ENCODE results near the gene GAS6.

Gene GAS6

GRCh38 chr13:113901642-113902041, 37.8 kb upstream of the GAS6 start (continued):
- TF ChIP-seq ZNF843 (tag by site-specific recombination; IDR thresholded peaks at IDR 0.05) (no peak), ZNF658 (tag by site-specific recombination; IDR thresholded peaks at IDR 0.05) (no peak), ZNF560 (tag by site-specific recombination; IDR thresholded peaks at IDR 0.05; ENCODE audit: borderline replicate concordance) (no peak), ZFHX2 (tag by site-specific recombination; conservative IDR thresholded peaks at IDR 0.05) (no peak), ZNF274 (IDR thresholded peaks at IDR 0.05; ENCODE audit: low read length) (no peak), ZNF274 (tag by site-specific recombination; IDR thresholded peaks at IDR 0.05; ENCODE audit: borderline replicate concordance) (no peak), ZNF785 (tag by site-specific recombination; IDR thresholded peaks at IDR 0.05) (no peak), ZNF707 (tag by site-specific recombination; IDR thresholded peaks at IDR 0.05) (no peak)
- TF ChIP-seq, protein P1, sequence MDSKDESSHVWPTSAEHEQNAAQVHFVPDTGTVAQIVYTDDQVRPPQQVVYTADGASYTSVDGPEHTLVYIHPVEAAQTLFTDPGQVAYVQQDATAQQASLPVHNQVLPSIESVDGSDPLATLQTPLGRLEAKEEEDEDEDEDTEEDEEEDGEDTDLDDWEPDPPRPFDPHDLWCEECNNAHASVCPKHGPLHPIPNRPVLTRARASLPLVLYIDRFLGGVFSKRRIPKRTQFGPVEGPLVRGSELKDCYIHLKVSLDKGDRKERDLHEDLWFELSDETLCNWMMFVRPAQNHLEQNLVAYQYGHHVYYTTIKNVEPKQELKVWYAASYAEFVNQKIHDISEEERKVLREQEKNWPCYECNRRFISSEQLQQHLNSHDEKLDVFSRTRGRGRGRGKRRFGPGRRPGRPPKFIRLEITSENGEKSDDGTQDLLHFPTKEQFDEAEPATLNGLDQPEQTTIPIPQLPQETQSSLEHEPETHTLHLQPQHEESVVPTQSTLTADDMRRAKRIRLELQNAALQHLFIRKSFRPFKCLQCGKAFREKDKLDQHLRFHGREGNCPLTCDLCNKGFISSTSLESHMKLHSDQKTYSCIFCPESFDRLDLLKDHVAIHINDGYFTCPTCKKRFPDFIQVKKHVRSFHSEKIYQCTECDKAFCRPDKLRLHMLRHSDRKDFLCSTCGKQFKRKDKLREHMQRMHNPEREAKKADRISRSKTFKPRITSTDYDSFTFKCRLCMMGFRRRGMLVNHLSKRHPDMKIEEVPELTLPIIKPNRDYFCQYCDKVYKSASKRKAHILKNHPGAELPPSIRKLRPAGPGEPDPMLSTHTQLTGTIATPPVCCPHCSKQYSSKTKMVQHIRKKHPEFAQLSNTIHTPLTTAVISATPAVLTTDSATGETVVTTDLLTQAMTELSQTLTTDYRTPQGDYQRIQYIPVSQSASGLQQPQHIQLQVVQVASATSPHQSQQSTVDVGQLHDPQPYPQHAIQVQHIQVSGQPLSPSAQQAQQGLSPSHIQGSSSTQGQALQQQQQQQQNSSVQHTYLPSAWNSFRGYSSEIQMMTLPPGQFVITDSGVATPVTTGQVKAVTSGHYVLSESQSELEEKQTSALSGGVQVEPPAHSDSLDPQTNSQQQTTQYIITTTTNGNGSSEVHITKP (tag by site-specific recombination; IDR thresholded peaks at IDR 0.05) = no peak
- TF ChIP-seq, protein P2, sequence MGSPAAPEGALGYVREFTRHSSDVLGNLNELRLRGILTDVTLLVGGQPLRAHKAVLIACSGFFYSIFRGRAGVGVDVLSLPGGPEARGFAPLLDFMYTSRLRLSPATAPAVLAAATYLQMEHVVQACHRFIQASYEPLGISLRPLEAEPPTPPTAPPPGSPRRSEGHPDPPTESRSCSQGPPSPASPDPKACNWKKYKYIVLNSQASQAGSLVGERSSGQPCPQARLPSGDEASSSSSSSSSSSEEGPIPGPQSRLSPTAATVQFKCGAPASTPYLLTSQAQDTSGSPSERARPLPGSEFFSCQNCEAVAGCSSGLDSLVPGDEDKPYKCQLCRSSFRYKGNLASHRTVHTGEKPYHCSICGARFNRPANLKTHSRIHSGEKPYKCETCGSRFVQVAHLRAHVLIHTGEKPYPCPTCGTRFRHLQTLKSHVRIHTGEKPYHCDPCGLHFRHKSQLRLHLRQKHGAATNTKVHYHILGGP (tag by site-specific recombination; IDR thresholded peaks at IDR 0.05) = no peak

DNA sequence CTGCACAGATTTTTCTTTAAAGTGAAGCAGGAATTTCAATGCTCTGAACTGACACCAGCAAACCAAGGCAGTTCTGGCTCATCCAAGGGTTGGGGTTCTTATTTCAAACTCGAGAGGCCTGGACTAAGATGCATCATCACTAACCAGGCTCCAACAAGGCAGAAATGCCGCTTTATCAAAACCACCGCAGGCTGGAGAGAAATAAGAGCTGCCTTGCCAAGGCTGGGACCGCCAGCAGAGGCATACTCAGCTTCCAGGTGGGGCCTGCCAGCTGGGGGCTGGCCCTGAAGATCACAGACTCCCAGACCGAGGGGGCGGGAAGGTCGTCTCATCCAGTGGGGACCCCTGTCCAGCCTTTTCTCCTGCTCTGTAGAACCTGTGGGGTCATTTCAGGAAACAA, 37.4 kb upstream of the GAS6 start:
- Histone ChIP-seq H3K4me3 (ENCODE audit: low read depth, low read length) (no peak overlapping the region), H3K4me1 (ENCODE audit: control insufficient read depth, insufficient read depth, low read length) (no peaks in the 10 kb centered on the region), H3K36me3 (ENCODE audit: control insufficient read depth in 2 of 2, insufficient read depth in 1 of 2, low read length in 2 of 2) (no peaks in the 10 kb centered on the region), H3K27ac (ENCODE audit: extremely low read depth, low read depth, low read length) (no peak overlapping the region), H3K9me3 (ENCODE audit: control insufficient read depth, insufficient read depth, low read depth, low read length) (no peaks in the 10 kb centered on the region)
- TF ChIP-seq ZNF366 (tag by site-specific recombination; conservative IDR thresholded peaks at IDR 0.05) (no peak), ZNF701 (tag by site-specific recombination; IDR thresholded peaks at IDR 0.05) (no peak), ZNF692 (tag by site-specific recombination; IDR thresholded peaks at IDR 0.05) (no peak), ZNF211 (tag by site-specific recombination; IDR thresholded peaks at IDR 0.05; ENCODE audit: low read depth) (no peak), HOXC10 (CRISPR knock-in tag; IDR thresholded peaks at IDR 0.05) (no peak), TRIM28 (IDR thresholded peaks at IDR 0.05; ENCODE audit: borderline replicate concordance, low read length) (no peak), ZXDB (tag by site-specific recombination; IDR thresholded peaks at IDR 0.05) (no peak), ZNF169 (tag by site-specific recombination; IDR thresholded peaks at IDR 0.05) (no peak), KLF16 (tag by site-specific recombination; IDR thresholded peaks at IDR 0.05) (no peak), ZNF791 (tag by site-specific recombination; IDR thresholded peaks at IDR 0.05) (no peak), ZNF114 (tag by site-specific recombination; IDR thresholded peaks at IDR 0.05) (no peak)
- TF ChIP-seq, protein P3, sequence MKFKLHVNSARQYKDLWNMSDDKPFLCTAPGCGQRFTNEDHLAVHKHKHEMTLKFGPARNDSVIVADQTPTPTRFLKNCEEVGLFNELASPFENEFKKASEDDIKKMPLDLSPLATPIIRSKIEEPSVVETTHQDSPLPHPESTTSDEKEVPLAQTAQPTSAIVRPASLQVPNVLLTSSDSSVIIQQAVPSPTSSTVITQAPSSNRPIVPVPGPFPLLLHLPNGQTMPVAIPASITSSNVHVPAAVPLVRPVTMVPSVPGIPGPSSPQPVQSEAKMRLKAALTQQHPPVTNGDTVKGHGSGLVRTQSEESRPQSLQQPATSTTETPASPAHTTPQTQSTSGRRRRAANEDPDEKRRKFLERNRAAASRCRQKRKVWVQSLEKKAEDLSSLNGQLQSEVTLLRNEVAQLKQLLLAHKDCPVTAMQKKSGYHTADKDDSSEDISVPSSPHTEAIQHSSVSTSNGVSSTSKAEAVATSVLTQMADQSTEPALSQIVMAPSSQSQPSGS (tag by site-specific recombination; IDR thresholded peaks at IDR 0.05; ENCODE audit: low read depth) = no peak
- POLR2A ChIA-PET = no interaction called here
- CTCF ChIA-PET = interaction anchor here (0.7 kb wide), 1 partner anchor 177 kb away, joined by 3 read pairs; no protein-coding TSS in a partner anchor

All from HEK293 (cell line).